HepG2 (cell line): ENCODE results near the gene C19orf33.

Experiments
- HNRNPK ChIP-seq: fragments of 200-400 bp; formaldehyde crosslinking; IDR thresholded peaks from 2 replicates; pipeline ENCODE4 v1.6.1; 2018; ENCODE audit warnings: low read length, low read depth, moderate library complexity, mild to moderate bottlenecking; ENCODE audit not compliant: poor library complexity, severe bottlenecking
- TBL1XR1 ChIP-seq: fragments of 150-350 bp; IDR thresholded peaks from 2 replicates; pipeline ENCODE4 v1.6.1; 2014; ENCODE audit warnings: borderline replicate concordance, low read length; ENCODE audit not compliant: partially characterized antibody

DNA sequence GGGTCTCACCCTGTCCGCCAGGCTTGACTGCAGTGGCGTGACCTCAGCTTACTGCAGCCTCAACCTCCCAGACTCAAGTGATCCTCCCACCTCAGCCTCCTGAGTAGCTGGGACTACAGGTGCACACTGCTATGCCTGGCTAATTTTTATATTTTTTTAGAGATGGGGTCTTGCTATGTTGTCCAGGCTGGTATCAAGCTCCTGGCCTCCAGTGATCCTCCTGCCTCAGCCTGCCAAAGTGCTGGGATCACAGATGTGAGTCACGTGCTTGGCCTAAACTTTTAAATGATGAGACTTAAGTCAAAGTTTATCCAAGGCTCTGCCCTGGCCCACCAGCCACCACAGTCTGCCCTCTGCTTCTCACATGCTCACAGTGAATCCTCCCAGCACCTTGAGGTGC, 2.2 kb downstream of the C19orf33 start:
- TF ChIP-seq TBL1XR1 (no peak), HNRNPK (no peak)
